NCI-H82 treated with DMSO at 0.1 percent for 48 hours (cell line): ENCODE results near the gene RGPD8.

Source experiments
- DNase-seq: peaks from one replicate; lab custom pipeline; 2025; ENCODE audit not compliant: unreplicated experiment; lab: John Stamatoyannopoulos, UW

Gene RGPD8

GRCh38 chr2:112339986-112340385, 93.5 kb downstream of the RGPD8 start:
- DNase-seq, result no peak

DNA sequence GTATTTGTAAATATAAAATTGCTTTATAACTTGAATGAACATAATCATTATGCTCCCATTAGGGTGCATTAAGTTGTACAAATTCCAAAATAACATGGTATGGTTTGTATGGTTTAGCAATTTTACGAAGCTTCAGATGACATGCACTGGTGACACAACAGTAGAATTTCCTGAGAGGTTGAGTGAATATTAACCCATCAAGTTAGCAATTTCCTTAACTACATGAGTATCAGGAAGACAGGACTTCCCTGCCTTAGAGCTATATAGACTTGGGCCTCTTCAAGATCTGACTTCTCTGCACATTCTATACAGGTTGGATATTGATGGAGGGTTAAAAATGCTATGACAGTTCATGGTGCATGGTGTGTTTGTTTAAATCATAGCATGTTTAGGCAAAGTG, 97.8 kb downstream of the RGPD8 start:
- DNase-seq, result no peak

GRCh38 chr2:112332123-112332696, 101.2 kb downstream of the RGPD8 start:
- no peak for DNase-seq

DNA sequence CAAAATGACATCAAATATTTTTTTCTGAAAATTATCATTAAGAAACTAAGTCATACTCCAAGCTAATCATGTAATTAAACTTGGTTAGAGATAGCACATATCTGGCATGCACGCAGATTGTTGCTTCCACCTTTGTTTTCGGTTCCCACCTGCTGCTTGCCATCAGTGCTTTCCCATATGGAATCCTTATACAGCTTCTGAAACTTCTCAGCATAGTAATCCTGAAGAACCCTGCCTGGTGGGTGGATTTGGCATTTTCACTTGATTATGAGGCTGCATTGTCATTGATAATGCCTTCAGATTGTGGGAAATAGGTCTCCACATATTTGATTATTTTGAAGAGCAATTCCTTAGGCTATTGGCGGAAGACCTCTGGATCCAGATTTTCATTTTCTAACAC, 110.5 kb downstream of the RGPD8 start:
- DNase-seq, result no peak

DNA sequence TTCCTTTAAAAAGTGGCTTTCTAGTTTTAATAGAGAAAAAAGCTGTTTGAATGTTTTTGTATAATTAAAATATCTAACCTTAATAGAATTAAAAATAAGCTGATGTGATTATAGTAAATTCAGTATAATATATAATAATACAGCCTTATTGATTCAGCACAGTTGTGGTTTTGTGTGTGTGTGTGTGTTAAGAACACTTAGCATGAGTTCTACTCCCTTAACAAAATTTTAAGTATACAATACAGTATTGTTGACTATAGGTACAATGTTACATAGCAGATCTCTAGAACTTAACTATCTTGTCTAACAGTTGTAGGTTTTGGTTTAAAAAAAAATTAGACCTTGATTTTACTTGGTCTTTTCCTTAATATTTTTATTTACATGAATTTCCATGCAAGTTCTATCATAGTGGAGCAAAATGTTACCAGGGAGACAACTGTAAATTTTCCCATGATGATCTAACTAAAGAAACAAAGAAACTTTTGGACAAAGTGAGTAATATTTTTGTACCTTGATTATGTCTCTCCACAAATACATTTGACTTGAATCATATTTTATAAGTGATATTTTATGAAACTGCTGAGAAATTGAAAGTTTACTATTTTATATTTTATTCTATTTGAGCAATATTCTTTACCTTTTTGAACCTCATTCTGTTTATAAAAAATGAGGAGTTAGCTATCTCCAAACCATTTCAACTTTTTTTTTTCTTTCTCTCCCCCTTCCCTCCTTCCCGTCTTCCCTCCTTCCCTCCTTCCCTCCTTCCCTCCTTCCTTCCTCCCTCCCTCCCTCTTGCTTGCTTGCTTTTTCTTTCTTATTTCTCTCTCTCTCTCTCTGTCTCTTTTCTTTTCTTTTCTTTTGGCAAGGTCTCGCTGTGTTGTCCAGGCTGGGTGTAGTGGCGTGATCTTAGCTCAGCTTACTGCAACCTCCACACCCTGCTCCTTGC, 111.8 kb downstream of the RGPD8 start:
- no peak for DNase-seq
